Mesothelial cell of epicardium (in vitro differentiated cells): ENCODE results near the gene FAM241B. TPM values are rescaled to one million over a fixed set of nuclear protein-coding genes. Genes with fewer than 3 reads are reported as not detected.

ENCODE experiments used
- DNase-seq, 2 experiments: peaks; one replicate each; pipeline ENCODE4 v3.0.0; 2021; ENCODE audit warnings: low spot score in 2 of 2; ENCODE audit not compliant: unreplicated experiment in 2 of 2
- H3K27ac Mint-ChIP-seq: 2 replicates; pipeline ENCODE4 v1.8.0; 2021; ENCODE audit warnings: mixed read lengths
- H3K27me3 Mint-ChIP-seq: 2 replicates; pipeline ENCODE4 v1.8.0; 2021; ENCODE audit warnings: low read depth, mixed read lengths
- H3K36me3 Mint-ChIP-seq: 2 replicates; pipeline ENCODE4 v1.8.0; 2021; ENCODE audit warnings: mixed read lengths
- H3K4me1 Mint-ChIP-seq: 2 replicates; pipeline ENCODE4 v1.8.0; 2021; ENCODE audit warnings: mixed read lengths
- H3K4me3 Mint-ChIP-seq: 2 replicates; pipeline ENCODE4 v1.8.0; 2021; ENCODE audit warnings: mild to moderate bottlenecking, moderate library complexity, mixed read lengths
- H3K9me3 Mint-ChIP-seq: 2 replicates; pipeline ENCODE4 v1.8.0; 2021; ENCODE audit warnings: mixed read lengths
- total RNA-seq: library from RNA; stranded (reverse); gene quantifications from 3 replicates; pipeline ENCODE4 v1.2.1, GENCODE V29; 2021
- TF ChIP-seq, protein P1 (sequence below): fragments of 200-600 bp; sonication (generic); IDR thresholded peaks from one replicate; pipeline ENCODE4 v1.5.0; 2021; ENCODE audit warnings: antibody characterized with exemption; ENCODE audit not compliant: unreplicated experiment

Gene FAM241B
- total RNA-seq, 1 donor from 2014 or later = 20.1 TPM

DNA sequence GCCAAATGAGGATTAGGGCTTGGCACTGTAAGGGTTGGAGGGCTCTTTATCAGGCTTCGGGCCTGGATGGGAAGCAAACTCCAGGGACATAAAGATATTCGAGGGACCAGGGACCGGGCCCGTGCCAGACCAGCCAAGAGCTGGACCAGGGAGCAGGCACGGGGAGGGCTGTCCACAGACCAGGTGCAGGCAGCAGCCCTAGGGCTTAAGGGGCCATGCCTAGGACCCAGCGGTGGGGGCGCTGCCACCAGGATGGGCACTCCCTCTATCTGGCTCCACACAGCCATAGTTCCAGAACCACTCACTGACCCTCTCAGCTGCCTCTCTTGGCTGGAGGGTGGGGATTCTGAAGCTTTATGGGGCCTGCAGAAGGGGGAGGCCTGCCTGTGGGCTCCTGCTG, 32.9 kb downstream of the FAM241B start:
- no peaks in the 10 kb centered on the region for H3K36me3 Mint-ChIP-seq
- H3K27me3 Mint-ChIP-seq = peaks cover 18% of the 10 kb centered on the region
- DNase-seq = no peak
- no peaks in the 10 kb centered on the region for H3K9me3 Mint-ChIP-seq
- peaks cover 23% of the 10 kb centered on the region for H3K4me1 Mint-ChIP-seq
- H3K27ac Mint-ChIP-seq = peak overlapping the region; percentile 58
- TF ChIP-seq, protein P1, sequence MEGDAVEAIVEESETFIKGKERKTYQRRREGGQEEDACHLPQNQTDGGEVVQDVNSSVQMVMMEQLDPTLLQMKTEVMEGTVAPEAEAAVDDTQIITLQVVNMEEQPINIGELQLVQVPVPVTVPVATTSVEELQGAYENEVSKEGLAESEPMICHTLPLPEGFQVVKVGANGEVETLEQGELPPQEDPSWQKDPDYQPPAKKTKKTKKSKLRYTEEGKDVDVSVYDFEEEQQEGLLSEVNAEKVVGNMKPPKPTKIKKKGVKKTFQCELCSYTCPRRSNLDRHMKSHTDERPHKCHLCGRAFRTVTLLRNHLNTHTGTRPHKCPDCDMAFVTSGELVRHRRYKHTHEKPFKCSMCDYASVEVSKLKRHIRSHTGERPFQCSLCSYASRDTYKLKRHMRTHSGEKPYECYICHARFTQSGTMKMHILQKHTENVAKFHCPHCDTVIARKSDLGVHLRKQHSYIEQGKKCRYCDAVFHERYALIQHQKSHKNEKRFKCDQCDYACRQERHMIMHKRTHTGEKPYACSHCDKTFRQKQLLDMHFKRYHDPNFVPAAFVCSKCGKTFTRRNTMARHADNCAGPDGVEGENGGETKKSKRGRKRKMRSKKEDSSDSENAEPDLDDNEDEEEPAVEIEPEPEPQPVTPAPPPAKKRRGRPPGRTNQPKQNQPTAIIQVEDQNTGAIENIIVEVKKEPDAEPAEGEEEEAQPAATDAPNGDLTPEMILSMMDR = no peak
- H3K4me3 Mint-ChIP-seq = no peak overlapping the region

DNA sequence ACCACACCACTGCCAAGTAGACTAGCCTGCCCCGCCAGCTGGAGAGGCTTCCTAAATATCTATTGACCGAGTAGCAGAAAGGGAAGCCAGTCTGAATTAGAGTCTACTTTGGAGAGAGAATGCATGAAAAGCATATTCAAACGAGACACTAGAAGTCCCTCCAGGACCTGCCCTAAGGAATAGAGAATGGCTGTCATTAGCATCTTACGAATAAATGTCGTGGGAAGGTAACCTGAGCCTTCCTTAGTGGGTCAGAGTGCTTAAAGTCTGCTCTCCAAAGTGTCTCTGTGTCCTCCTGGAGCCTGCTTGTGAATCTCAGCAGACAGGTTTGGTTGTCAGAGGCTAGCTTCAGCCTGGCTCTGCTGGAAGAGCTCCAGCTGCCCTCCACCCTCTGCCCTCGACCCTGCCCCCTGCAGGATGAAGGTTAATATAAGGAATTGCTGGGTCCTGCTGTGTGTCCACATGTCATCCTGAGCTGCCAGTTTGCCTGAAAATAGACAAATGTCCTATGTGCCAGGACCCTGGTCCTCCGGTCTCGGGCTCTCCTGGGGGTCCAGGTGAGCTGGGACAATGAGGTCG, 33.4 kb downstream of the FAM241B start:
- Mint-ChIP-seq H3K36me3 (no peaks in the 10 kb centered on the region), H3K27me3 (peaks cover 21% of the 10 kb centered on the region), H3K9me3 (no peaks in the 10 kb centered on the region), H3K4me1 (peaks cover 23% of the 10 kb centered on the region), H3K4me3 (no peak overlapping the region), H3K27ac (no peak overlapping the region)
- TF ChIP-seq, protein P1 = no peak
- no peak for DNase-seq

DNA sequence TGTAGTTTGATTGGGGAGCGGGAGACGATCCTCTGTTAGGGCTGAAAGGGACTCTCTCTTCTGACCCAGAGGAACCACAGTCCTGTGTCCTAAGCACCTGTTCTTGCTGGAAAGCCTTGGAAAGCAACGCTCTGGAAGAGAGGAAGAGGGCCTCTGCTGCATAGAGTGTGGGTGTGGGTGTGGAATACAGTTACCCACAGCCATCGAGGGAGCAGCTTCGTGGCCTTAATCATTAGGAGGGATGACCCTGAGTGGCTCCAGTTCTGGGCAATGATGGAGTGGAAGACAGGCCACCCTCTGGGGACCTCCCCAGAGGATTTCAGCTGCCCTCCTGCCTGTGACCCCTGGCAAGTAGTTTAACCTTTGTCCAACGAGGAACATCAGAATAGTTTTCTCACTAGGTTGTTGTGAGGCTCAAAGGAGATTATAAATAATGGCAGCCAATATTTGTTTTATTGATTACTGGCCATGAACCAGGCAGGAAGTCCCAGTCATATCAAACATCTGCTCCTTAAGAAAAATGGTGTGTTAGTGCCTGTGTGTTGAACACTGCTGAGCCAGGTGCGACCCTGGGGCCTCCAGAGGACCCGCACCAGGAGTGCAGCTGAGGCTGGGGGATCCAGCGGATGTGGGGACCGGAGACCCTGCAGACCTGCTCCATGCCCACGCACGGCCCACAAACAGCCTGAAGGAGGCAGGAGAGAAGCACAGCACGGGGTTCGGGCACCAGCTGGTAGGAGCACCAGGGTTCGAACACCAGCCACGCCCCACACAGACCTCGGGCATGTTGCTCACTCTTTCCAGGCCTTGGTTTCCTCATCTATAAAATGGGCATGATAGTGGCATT, 35.6 kb downstream of the FAM241B start:
- Mint-ChIP-seq H3K4me3 (no peak overlapping the region), H3K36me3 (no peaks in the 10 kb centered on the region), H3K4me1 (peaks cover 19% of the 10 kb centered on the region), H3K9me3 (no peaks in the 10 kb centered on the region), H3K27me3 (peaks cover 39% of the 10 kb centered on the region), H3K27ac (no peak overlapping the region)
- no peak for DNase-seq
- TF ChIP-seq, protein P1 = no peak

DNA sequence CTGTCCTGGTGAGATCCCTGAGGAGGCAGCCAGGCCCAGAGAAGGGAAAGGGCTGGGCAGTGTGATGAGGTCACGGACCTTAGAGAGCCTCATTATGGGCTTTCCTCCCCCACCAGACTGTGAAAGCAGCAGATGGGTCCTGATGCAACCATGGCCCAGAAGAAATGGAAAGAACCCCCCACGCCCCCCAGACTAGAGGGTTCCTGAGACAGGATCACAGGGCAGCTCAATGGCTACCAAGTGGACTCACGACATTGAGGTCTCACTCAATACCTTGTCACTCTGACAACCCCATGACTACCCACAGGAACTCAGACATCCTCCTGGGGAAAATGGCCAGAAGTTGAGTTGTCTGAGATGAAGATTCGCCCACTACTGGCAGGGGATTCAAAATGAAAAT, 36.7 kb downstream of the FAM241B start:
- Mint-ChIP-seq H3K9me3 (no peaks in the 10 kb centered on the region), H3K4me1 (peaks cover 14% of the 10 kb centered on the region), H3K4me3 (no peak overlapping the region), H3K27ac (no peak overlapping the region), H3K36me3 (no peaks in the 10 kb centered on the region), H3K27me3 (peaks cover 43% of the 10 kb centered on the region)
- DNase-seq = no peak
- TF ChIP-seq, protein P1 = no peak

DNA sequence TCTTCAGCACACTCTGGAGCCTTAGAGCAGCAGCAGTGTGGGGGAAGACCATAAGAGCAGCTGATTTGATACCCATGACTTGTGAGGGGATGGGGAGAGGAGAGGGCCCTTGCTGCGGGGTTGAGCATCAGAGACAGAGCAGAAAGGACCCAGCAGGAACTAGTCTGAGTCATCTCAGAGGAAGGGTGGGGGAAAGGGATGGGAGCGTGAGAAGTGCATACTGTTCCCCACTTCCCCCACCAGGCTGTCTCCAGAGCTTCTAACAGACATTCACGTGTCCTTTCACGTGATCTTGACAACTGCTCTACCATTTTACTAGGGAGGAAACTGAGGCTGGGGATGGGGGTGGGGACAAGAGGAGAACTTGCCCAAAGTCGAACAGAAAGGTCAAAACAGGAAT, 38.7 kb downstream of the FAM241B start:
- H3K27ac Mint-ChIP-seq = no peak overlapping the region
- H3K4me1 Mint-ChIP-seq = no peaks in the 10 kb centered on the region
- no peak for DNase-seq
- H3K4me3 Mint-ChIP-seq = no peak overlapping the region
- peaks cover 56% of the 10 kb centered on the region for H3K27me3 Mint-ChIP-seq
- no peaks in the 10 kb centered on the region for H3K36me3 Mint-ChIP-seq
- TF ChIP-seq, protein P1 = no peak
- no peaks in the 10 kb centered on the region for H3K9me3 Mint-ChIP-seq
